ENCODE results near the gene DEPDC1B.
"Not testable (repeated sequence)": the region's sequence is repeated elsewhere in the genome, so short reads cannot be mapped to it uniquely, and the experiment has no call there.

DEPDC1B gene

DNA sequence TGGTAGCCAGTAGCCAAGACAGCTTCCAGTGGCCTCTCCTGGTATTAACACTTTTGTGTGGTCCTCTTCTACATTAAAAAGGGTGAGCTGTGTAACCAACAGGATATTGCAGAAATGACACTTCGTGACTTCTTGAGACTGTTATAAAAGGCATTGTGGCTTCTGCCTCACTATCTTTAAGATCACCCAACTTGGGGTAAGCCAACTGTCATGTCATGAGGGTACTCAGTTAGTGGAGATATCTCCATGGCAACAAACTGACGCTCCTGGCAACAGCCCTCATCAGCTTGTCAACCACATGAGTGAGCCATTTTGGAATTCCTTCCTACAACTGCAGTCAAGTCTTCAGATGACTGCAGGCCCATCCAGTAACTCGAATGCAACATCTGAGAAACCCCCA, 121.7 kb downstream of the DEPDC1B start:
- no peak for FAIRE-seq

DNA sequence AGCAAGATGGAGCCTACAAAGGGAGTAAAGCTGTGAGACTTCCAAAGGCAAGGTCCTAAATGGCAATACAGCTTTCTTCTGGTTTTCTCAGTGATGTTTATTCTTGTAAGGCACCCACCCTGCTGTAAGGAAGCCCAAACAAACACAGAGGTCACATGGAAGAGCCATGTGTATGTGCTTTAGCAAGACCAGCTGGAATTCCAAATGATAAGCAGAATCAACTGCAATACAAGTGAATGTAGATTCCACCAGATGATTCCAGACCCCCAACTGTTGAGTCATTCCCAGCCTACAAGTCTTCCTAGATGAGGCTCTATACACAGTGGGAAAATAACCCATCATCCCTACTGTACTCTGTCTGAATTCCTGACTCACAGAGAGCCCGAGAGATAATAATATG, 122.8 kb downstream of the DEPDC1B start:
- FAIRE-seq = no peak

DNA sequence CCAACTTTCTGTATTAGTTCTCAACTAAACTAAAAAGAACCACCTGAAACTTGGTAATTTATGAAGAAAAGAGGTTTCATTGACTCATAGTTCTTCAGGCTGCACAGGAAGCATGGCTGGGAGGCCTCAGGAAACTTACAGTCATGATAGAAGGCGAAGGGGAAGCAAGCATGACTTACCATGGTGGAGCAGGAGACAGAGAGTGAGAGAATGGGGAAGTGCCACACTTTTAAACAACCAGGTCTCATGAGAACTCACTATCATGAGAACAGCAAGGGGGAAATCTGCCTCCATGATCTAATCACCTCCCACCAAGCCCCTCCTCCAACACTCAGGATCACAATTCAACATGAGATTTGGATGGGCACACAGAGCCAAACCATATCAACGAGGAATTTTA, 123.5 kb downstream of the DEPDC1B start:
- no peak for FAIRE-seq

DNA sequence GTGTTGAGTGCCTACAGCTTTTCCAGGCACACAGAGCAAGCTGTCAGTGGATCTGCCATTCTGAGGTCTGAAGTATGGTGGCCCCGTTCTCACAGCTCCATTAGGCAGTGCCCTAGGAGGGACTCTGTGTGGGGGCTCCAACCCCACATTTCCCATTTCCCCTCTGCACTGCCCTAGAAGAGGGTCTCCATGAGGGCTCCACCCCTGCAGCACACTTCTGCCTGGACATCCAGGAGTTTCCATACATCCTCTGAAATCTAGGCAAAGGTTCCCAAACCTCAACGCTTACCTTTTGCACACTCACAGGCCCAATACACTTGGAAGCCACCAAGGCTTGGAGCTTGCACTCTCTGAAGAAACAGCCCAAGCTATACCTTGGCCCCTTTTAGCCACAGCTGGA, 131.3 kb downstream of the DEPDC1B start:
- no peak for FAIRE-seq

DNA sequence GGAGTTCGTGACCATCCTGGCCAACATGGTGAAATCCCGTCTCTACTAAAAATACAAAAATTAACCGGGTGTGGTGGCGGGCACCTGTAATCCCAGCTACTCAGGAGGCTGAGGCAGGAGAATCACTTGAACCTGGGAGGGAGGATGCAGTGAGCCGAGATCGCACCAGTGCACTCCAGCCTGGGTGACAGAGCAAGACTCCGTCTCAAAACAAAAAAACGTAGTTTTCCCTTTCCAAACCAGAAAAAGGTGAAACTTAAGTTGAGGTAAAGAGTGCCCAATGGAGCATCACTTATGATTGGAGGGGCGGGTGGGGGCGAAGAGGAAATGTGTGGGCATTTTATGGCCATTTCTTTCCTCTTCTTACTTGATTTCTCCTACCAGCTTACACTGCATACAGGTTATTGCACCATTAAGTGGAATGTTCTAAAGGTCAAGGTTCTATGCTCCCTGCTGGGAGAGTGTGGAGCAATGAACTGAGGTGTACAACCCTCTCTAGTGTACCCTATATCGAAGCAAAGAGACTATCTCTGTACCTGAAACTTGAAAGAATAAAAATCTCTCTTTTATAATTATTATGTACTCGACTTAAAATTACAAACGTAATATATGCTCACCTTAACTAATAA, 136.2 kb downstream of the DEPDC1B start:
- FAIRE-seq = no peak

DNA sequence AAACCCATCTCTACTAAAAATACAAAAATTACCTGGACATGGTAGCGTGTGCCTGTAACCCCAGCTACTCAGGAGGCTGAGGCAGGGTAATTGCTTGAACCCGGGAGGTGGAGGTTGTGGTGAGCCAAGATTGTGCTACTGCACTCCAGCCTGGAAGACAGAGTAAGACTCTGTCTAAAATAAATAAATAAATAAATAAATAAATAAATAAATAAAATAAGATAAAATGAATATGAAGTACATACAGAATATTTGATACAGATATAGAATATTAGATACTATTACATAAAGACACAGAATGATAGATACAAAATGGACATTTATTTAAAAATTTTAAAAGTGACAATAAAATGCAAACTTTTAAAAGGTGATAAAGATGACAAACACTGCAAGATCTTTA, 146.7 kb downstream of the DEPDC1B start:
- FAIRE-seq = not testable (repeated sequence)

DNA sequence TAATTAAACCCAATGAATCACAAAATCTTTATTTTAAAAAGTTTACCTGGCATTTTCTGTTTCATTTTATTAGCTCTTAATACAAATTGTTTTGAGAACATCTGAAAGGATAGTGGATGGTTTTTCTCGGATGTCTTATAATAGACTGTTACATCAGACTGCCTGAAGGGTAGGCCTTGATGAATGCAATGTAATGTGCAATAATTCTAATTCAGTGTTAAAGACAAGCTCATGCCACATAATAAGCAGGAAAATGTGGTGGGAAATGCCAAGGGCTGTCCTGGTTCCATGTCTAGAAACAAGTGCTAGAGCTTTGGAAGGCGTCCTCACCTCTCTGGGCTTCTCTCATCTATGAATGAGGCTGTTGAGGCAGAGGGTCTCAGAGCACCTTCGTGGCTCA, 148.1 kb downstream of the DEPDC1B start:
- FAIRE-seq = no peak

DNA sequence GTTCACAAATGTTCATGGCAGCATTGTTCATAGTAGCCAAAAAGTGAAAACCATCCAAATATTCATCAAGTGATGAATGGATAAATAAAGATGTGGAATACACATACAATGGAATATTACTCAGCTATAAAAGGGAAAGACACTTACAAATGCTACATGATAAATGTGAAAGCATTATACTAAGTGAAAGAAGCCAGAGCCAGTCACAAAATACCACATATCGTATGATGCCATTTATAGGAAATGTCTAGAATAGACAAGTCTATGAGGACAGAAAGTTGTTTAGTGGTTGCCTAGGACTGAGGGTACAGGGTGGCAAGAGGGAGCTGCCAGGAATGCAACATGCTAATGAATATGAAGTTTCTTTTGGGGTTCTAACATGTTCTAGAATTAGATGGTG, 148.7 kb downstream of the DEPDC1B start:
- FAIRE-seq = no peak

DNA sequence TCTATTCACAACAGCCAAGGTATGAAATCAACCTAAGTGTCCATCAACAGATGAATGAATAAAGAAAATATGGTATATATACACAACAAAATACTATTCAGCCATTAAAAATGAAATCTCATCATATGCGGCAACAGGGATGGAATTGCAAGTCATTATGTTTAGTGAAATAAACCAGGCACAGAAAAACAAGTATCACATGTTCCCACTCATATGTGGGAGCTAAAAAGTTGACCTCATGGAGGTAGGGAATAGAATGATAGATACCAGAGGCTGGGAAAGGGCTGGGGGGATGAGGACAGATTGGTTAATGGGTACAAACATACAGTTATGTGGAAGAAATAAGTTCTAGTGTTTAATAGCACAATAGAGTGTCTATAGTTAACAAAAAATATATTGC, 149.7 kb downstream of the DEPDC1B start:
- no peak for FAIRE-seq

DNA sequence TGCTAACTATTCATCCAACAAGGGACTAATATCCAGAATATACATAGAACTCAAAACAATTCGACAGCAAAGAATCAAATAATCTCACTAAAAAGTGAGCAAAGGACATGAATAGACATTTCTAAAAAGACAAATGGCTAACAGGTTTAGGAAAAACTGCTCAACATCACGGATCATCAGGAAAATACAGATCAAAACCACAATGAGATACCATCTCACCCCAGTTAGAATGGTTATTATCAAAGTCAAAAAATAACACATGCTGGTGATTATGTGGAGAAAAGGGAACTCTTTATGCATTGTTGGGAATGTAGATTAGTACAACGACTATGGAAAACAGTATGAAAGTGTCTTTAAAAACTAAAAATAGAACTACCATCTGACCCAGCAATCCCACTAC, 150.1 kb downstream of the DEPDC1B start:
- FAIRE-seq = no peak
